Activated naive CD8-positive, alpha-beta T cell treated with anti-CD3 and anti-CD28 coated beads, Interleukin-2, amount 10 ng/mL, durations not matched to agents 7 days and 5 days (primary cell): Measurements from ENCODE around the gene SGO1. TPM values are rescaled to one million over a fixed set of nuclear protein-coding genes. Genes with fewer than 3 reads are reported as not detected.

Experiments used
- ATAC-seq: fragments of 150-1000 bp; cut with Tn5 transposase; one replicate; pipeline ENCODE4 v1.10.0; 2021; ENCODE audit warnings: low read depth, moderate library complexity
- POLR2A ChIA-PET: fragments of 350-600 bp; sonication (Branson Sonifier 250); formaldehyde crosslinking; loops from one replicate; lab custom pipeline; 2021; ENCODE audit warnings: antibody characterized with exemption; lab: Charles Lee
- DNase-seq: peaks from one replicate; pipeline ENCODE4 v3.0.0; 2021
- H3K27ac Mint-ChIP-seq: one replicate; pipeline ENCODE4 v1.8.0; 2022; ENCODE audit warnings: mild to moderate bottlenecking, mixed read lengths
- H3K27me3 Mint-ChIP-seq: one replicate; pipeline ENCODE4 v1.8.0; 2022; ENCODE audit warnings: mild to moderate bottlenecking, moderate library complexity, mixed read lengths
- H3K36me3 Mint-ChIP-seq: one replicate; pipeline ENCODE4 v1.8.0; 2021; ENCODE audit warnings: mild to moderate bottlenecking, mixed read lengths
- H3K4me1 Mint-ChIP-seq: one replicate; pipeline ENCODE4 v1.8.0; 2021; ENCODE audit warnings: mixed read lengths
- H3K4me3 Mint-ChIP-seq: one replicate; pipeline ENCODE4 v1.8.0; 2022; ENCODE audit warnings: mild to moderate bottlenecking, moderate library complexity, mixed read lengths
- H3K9me3 Mint-ChIP-seq: one replicate; pipeline ENCODE4 v1.8.0; 2021; ENCODE audit warnings: mixed read lengths
- total RNA-seq, 2 experiments: library from RNA; stranded (reverse); gene quantifications; one replicate each; pipeline ENCODE4 v1.2.3, GENCODE V29; 2021

SGO1 gene
- total RNA-seq, 2 experiments from 2014 or later, result 28.8 to 34.5 TPM

GRCh38 chr3:20194793-20195460, 8.9 kb upstream of the SGO1 start:
- H3K27ac Mint-ChIP-seq, result no peak overlapping the region
- no peak for ATAC-seq
- POLR2A ChIA-PET, result no interaction called here

GRCh38 chr3:20190991-20191390, 5.0 kb upstream of the SGO1 start:
- DNase-seq (no peak), ATAC-seq (no peak)
- Mint-ChIP-seq H3K27me3 (no peaks in the 10 kb centered on the region), H3K4me1 (no peaks in the 10 kb centered on the region), H3K9me3 (no peaks in the 10 kb centered on the region), H3K4me3 (no peak overlapping the region), H3K27ac (no peak overlapping the region), H3K36me3 (peaks cover 2% of the 10 kb centered on the region)
- POLR2A ChIA-PET, result no interaction called here

More at GRCh38 chr3:20194793-20195460, 8.9 kb upstream of the SGO1 start:
- H3K9me3 Mint-ChIP-seq, result no peaks in the 10 kb centered on the region
- H3K36me3 Mint-ChIP-seq, result peaks cover 4% of the 10 kb centered on the region
- DNase-seq, result no peak
- H3K4me3 Mint-ChIP-seq, result no peak overlapping the region
- H3K4me1 Mint-ChIP-seq, result peaks cover 4% of the 10 kb centered on the region
- no peaks in the 10 kb centered on the region for H3K27me3 Mint-ChIP-seq

GRCh38 chr3:20186600-20187004, 596 bp upstream of the SGO1 start:
- Mint-ChIP-seq H3K9me3 (no peaks in the 10 kb centered on the region), H3K27ac (no peak overlapping the region), H3K4me3 (no peak overlapping the region), H3K27me3 (no peaks in the 10 kb centered on the region), H3K4me1 (peaks cover 8% of the 10 kb centered on the region), H3K36me3 (peaks cover 19% of the 10 kb centered on the region)
- POLR2A ChIA-PET, result interaction anchor here (0.8 to 5.3 kb wide), 6 partner anchors 25 to 145 kb away, joined by 3 to 44 read pairs (median 9); partner anchors contain the start of gene KAT2B
- no peak for ATAC-seq
- DNase-seq, result no peak

GRCh38 chr3:20185331-20185678, 701 bp downstream of the SGO1 start:
- peaks cover 9% of the 10 kb centered on the region for H3K4me1 Mint-ChIP-seq
- POLR2A ChIA-PET, result interaction anchor here (1.0 to 5.3 kb wide), 6 partner anchors 14 to 238 kb away, joined by 3 to 44 read pairs (median 7); partner anchors contain the start of gene KAT2B
- peak; percentile 16 for ATAC-seq
- DNase-seq, result peak; percentile 47
- H3K27ac Mint-ChIP-seq, result no peak overlapping the region
- no peaks in the 10 kb centered on the region for H3K9me3 Mint-ChIP-seq
- peaks cover 24% of the 10 kb centered on the region for H3K36me3 Mint-ChIP-seq
- H3K4me3 Mint-ChIP-seq, result no peak overlapping the region
- no peaks in the 10 kb centered on the region for H3K27me3 Mint-ChIP-seq

GRCh38 chr3:20182206-20182605, 3.8 kb downstream of the SGO1 start:
- POLR2A ChIA-PET, result no interaction called here
- Mint-ChIP-seq H3K9me3 (no peaks in the 10 kb centered on the region), H3K4me1 (peaks cover 13% of the 10 kb centered on the region), H3K27me3 (no peaks in the 10 kb centered on the region), H3K27ac (no peak overlapping the region), H3K4me3 (no peak overlapping the region), H3K36me3 (peaks cover 44% of the 10 kb centered on the region)
- DNase-seq (no peak), ATAC-seq (no peak)

GRCh38 chr3:20181276-20181675, 4.7 kb downstream of the SGO1 start:
- POLR2A ChIA-PET, result interaction anchor here (0.7 to 0.9 kb wide), 2 partner anchors 20 to 289 kb away, joined by 3 read pairs; no protein-coding TSS in a partner anchor
- Mint-ChIP-seq H3K9me3 (no peaks in the 10 kb centered on the region), H3K4me1 (peaks cover 14% of the 10 kb centered on the region), H3K27ac (no peak overlapping the region), H3K36me3 (peaks cover 47% of the 10 kb centered on the region), H3K27me3 (no peaks in the 10 kb centered on the region), H3K4me3 (no peak overlapping the region)
- no peak for ATAC-seq
- no peak for DNase-seq

- DNase-seq, result no peak
- no peak for ATAC-seq
- Mint-ChIP-seq H3K36me3 (peaks cover 48% of the 10 kb centered on the region), H3K9me3 (no peaks in the 10 kb centered on the region), H3K4me3 (no peak overlapping the region), H3K27me3 (no peaks in the 10 kb centered on the region), H3K4me1 (peaks cover 7% of the 10 kb centered on the region), H3K27ac (no peak overlapping the region)
- POLR2A ChIA-PET, result no interaction called here
Observed at GRCh38 chr3:20173844-20174410, 12.1 kb downstream of the SGO1 start.

GRCh38 chr3:20161714-20162113, 24.3 kb downstream of the SGO1 start:
- ATAC-seq (no peak), DNase-seq (no peak)
- Mint-ChIP-seq H3K4me3 (no peak overlapping the region), H3K27me3 (no peaks in the 10 kb centered on the region), H3K36me3 (peaks cover 65% of the 10 kb centered on the region), H3K9me3 (no peaks in the 10 kb centered on the region), H3K4me1 (peaks cover 21% of the 10 kb centered on the region), H3K27ac (no peak overlapping the region)
- POLR2A ChIA-PET, result interaction anchor here (1.1 to 3.4 kb wide), 2 partner anchors 24 to 121 kb away, joined by 3 to 10 read pairs; partner anchors contain the start of genes KAT2B and SGO1

GRCh38 chr3:20160230-20160629, 25.8 kb downstream of the SGO1 start:
- POLR2A ChIA-PET, result interaction anchor here (0.6 to 3.4 kb wide), 5 partner anchors 9 to 119 kb away, joined by 3 to 10 read pairs (median 5); partner anchors contain the start of genes KAT2B and SGO1
- peak; percentile 69 for ATAC-seq
- no peak for DNase-seq
- Mint-ChIP-seq H3K4me1 (peaks cover 18% of the 10 kb centered on the region), H3K36me3 (peaks cover 61% of the 10 kb centered on the region), H3K27me3 (no peaks in the 10 kb centered on the region), H3K27ac (peak overlapping the region; percentile 75), H3K9me3 (no peaks in the 10 kb centered on the region), H3K4me3 (peak overlapping the region; percentile 35)

- Mint-ChIP-seq H3K4me3 (no peak overlapping the region), H3K9me3 (no peaks in the 10 kb centered on the region), H3K27ac (no peak overlapping the region), H3K27me3 (no peaks in the 10 kb centered on the region), H3K36me3 (peaks cover 47% of the 10 kb centered on the region), H3K4me1 (peaks cover 7% of the 10 kb centered on the region)
- no peak for DNase-seq
- POLR2A ChIA-PET, result interaction anchor here (0.6 kb wide), 1 partner anchor 50 kb away, joined by 4 read pairs; no protein-coding TSS in a partner anchor
- ATAC-seq, result no peak
Observed at GRCh38 chr3:20154928-20155327, 31.1 kb downstream of the SGO1 start.

- H3K27me3 Mint-ChIP-seq, result no peaks in the 10 kb centered on the region
- H3K36me3 Mint-ChIP-seq, result peaks cover 49% of the 10 kb centered on the region
- peaks cover 3% of the 10 kb centered on the region for H3K4me1 Mint-ChIP-seq
- DNase-seq, result no peak
- POLR2A ChIA-PET, result no interaction called here
- ATAC-seq, result no peak
- H3K27ac Mint-ChIP-seq, result no peak overlapping the region
- no peak overlapping the region for H3K4me3 Mint-ChIP-seq
- H3K9me3 Mint-ChIP-seq, result no peaks in the 10 kb centered on the region
Observed at GRCh38 chr3:20154078-20154477, 31.9 kb downstream of the SGO1 start.

GRCh38 chr3:20148466-20148865, 37.5 kb downstream of the SGO1 start:
- H3K27ac Mint-ChIP-seq, result no peak overlapping the region
- H3K4me3 Mint-ChIP-seq, result no peak overlapping the region
- peaks cover 1% of the 10 kb centered on the region for H3K4me1 Mint-ChIP-seq
- no peaks in the 10 kb centered on the region for H3K9me3 Mint-ChIP-seq
- ATAC-seq (no peak), DNase-seq (no peak)
- no peaks in the 10 kb centered on the region for H3K27me3 Mint-ChIP-seq
- H3K36me3 Mint-ChIP-seq, result peaks cover 56% of the 10 kb centered on the region
- POLR2A ChIA-PET, result no interaction called here

- POLR2A ChIA-PET, result no interaction called here
- peaks cover 1% of the 10 kb centered on the region for H3K4me1 Mint-ChIP-seq
- no peak overlapping the region for H3K27ac Mint-ChIP-seq
- DNase-seq (no peak), ATAC-seq (no peak)
- H3K9me3 Mint-ChIP-seq, result peaks cover 4% of the 10 kb centered on the region
- H3K4me3 Mint-ChIP-seq, result no peak overlapping the region
- peaks cover 64% of the 10 kb centered on the region for H3K36me3 Mint-ChIP-seq
- no peaks in the 10 kb centered on the region for H3K27me3 Mint-ChIP-seq
Observed at GRCh38 chr3:20147361-20147760, 38.6 kb downstream of the SGO1 start.

GRCh38 chr3:20146301-20146700, 39.7 kb downstream of the SGO1 start:
- H3K27ac Mint-ChIP-seq, result no peak overlapping the region
- no peaks in the 10 kb centered on the region for H3K27me3 Mint-ChIP-seq
- ATAC-seq (no peak), DNase-seq (no peak)
- H3K4me1 Mint-ChIP-seq, result peaks cover 1% of the 10 kb centered on the region
- H3K36me3 Mint-ChIP-seq, result peaks cover 65% of the 10 kb centered on the region
- H3K4me3 Mint-ChIP-seq, result no peak overlapping the region
- peaks cover 4% of the 10 kb centered on the region for H3K9me3 Mint-ChIP-seq
- POLR2A ChIA-PET, result no interaction called here
